ENCODE results near the gene PRAC2.

GRCh38 chr17:48704361-48705248, 18.4 kb upstream of the PRAC2 start:
- TF ChIP-seq CTCF (IDR thresholded peaks at IDR 0.05) (no peak), POLR2A (IDR thresholded peaks at IDR 0.05) (no peak)
